ENCODE results near the gene TRIM27. TPM values are rescaled to one million over a fixed set of nuclear protein-coding genes. Genes with fewer than 3 reads are reported as not detected.
"Not testable (repeated sequence)": the region's sequence is repeated elsewhere in the genome, so short reads cannot be mapped to it uniquely, and the experiment has no call there.

The TRIM27 gene
- 44.0 TPM for polyA plus RNA-seq (ENCODE audit: insufficient read length)

- peak; percentile 95 for DNase-seq
Measured at GRCh38 chr6:28923318-28924102, at the start of gene TRIM27. Gene TRIM27, minus strand, starts transcription at chr6:28923985. Its CDS starts 353 bp downstream, at chr6:28923632.

GRCh38 chr6:28970056-28970455, 46.3 kb upstream of the TRIM27 start:
- DNase-seq, result not testable (repeated sequence)

GRCh38 chr6:28969129-28969528, 45.3 kb upstream of the TRIM27 start:
- no peak for DNase-seq

GRCh38 chr6:28968476-28968875, 44.7 kb upstream of the TRIM27 start:
- DNase-seq, result no peak

- no peak for DNase-seq
Measured at GRCh38 chr6:28965706-28966105, 41.9 kb upstream of the TRIM27 start.

GRCh38 chr6:28960846-28961500, 37.2 kb upstream of the TRIM27 start:
- DNase-seq, result no peak

GRCh38 chr6:28958561-28959243, 34.9 kb upstream of the TRIM27 start:
- not testable (repeated sequence) for DNase-seq

- DNase-seq, result not testable (repeated sequence)
Measured at GRCh38 chr6:28957795-28958314, 34.1 kb upstream of the TRIM27 start.

GRCh38 chr6:28956331-28956730, 32.5 kb upstream of the TRIM27 start:
- DNase-seq, result no peak

GRCh38 chr6:28953585-28954258, 29.9 kb upstream of the TRIM27 start:
- no peak for DNase-seq

GRCh38 chr6:28953039-28953584, 29.3 kb upstream of the TRIM27 start:
- DNase-seq, result no peak

GRCh38 chr6:28949656-28950195, 25.9 kb upstream of the TRIM27 start:
- DNase-seq, result not testable (repeated sequence)

- no peak for DNase-seq
Measured at GRCh38 chr6:28948782-28949486, 25.1 kb upstream of the TRIM27 start.

GRCh38 chr6:28947831-28948270, 24.1 kb upstream of the TRIM27 start:
- no peak for DNase-seq

- no peak for DNase-seq
Measured at GRCh38 chr6:28947067-28947765, 23.4 kb upstream of the TRIM27 start.

GRCh38 chr6:28945349-28945748, 21.6 kb upstream of the TRIM27 start:
- DNase-seq, result no peak

- peak; percentile 79 for DNase-seq
Measured at GRCh38 chr6:28944412-28944865, 20.7 kb upstream of the TRIM27 start.

- DNase-seq, result no peak
Measured at GRCh38 chr6:28943557-28944411, 20.0 kb upstream of the TRIM27 start.

- DNase-seq, result no peak
Measured at GRCh38 chr6:28943223-28943556, 19.4 kb upstream of the TRIM27 start.

Measured in hindlimb muscle (tissue), 1 donor.